ENCODE data around the gene PDSS2. TPM values are rescaled to one million over a fixed set of nuclear protein-coding genes. Genes with fewer than 3 reads are reported as not detected.

PDSS2 gene
- total and polyA plus RNA-seq, 11 donors: 7.2 to 24.4 (median 14.4) TPM

GRCh38 chr6:107114926-107115694 is 344.3 kb downstream of the PDSS2 start, which contains the start of gene BEND3:
Gene BEND3 (minus strand): TSS chr6:107115515. CDS start chr6:107099285, 16,230 bp downstream.
- DNase-seq: peak in 3 of 5 donors; percentile 39 to 71 (median 60)
- no peaks in the 10 kb centered on the region for H3K9me3 ChIP-seq
- TF ChIP-seq, protein P1, sequence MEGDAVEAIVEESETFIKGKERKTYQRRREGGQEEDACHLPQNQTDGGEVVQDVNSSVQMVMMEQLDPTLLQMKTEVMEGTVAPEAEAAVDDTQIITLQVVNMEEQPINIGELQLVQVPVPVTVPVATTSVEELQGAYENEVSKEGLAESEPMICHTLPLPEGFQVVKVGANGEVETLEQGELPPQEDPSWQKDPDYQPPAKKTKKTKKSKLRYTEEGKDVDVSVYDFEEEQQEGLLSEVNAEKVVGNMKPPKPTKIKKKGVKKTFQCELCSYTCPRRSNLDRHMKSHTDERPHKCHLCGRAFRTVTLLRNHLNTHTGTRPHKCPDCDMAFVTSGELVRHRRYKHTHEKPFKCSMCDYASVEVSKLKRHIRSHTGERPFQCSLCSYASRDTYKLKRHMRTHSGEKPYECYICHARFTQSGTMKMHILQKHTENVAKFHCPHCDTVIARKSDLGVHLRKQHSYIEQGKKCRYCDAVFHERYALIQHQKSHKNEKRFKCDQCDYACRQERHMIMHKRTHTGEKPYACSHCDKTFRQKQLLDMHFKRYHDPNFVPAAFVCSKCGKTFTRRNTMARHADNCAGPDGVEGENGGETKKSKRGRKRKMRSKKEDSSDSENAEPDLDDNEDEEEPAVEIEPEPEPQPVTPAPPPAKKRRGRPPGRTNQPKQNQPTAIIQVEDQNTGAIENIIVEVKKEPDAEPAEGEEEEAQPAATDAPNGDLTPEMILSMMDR (IDR thresholded peaks at IDR 0.05): no peak
- no peak for TF ChIP-seq POLR2A (IDR thresholded peaks at IDR 0.05)
- H3K27ac ChIP-seq: peak within 1 kb of the TSS in 11 of 12 donors; percentile 47 to 84 (median 59)
- intact Hi-C loops (cut with DNase I): loop anchor here (2.0 to 10.0 kb wide), 4 partner anchors 86 to 340 kb away; partner anchors contain the start of genes MTRES1 (in 9 of the 10) and PDSS2 (in 2 of the 10)
- no peaks in the 10 kb centered on the region for H3K36me3 ChIP-seq
- H3K4me3 ChIP-seq: peak within 1 kb of the TSS; percentile 48 to 95 (median 68)
- WGBS, 4 donors: 0 to 2% (median 0%) methylated on average over 11 to 109 of the region's 109 CpGs
- peak in 2 of 4 donors; percentile 12 to 17 for ATAC-seq
- peaks cover 0 to 25% (median 16%) of the 10 kb centered on the region in 12 donors for H3K4me1 ChIP-seq
- peaks cover 0 to 6% (median 0%) of the 10 kb centered on the region in 9 donors for H3K27me3 ChIP-seq

GRCh38 chr6:107114213-107114925 is 345.0 kb downstream of the PDSS2 start:
- intact Hi-C loops (cut with DNase I): loop anchor here (2.0 to 10.0 kb wide), 4 partner anchors 86 to 340 kb away; partner anchors contain the start of genes MTRES1 (in 9 of the 10) and PDSS2 (in 2 of the 10)
- DNase-seq (peak; percentile 87 to 95 (median 88)), ATAC-seq (peak; percentile 79 to 97 (median 94))
- Histone ChIP-seq H3K9me3 (no peaks in the 10 kb centered on the region), H3K4me3 (peak overlapping the region; percentile 37 to 95 (median 68)), H3K4me1 (peaks cover 0 to 25% (median 16%) of the 10 kb centered on the region in 12 donors), H3K36me3 (no peaks in the 10 kb centered on the region), H3K27me3 (peaks cover 0 to 6% (median 0%) of the 10 kb centered on the region in 9 donors), H3K27ac (peak overlapping the region in 11 of 12 donors; percentile 13 to 84 (median 59))
- 0 to 1% (median 1%) methylated on average over 23 to 116 of the region's 116 CpGs for WGBS, 4 donors
- no peak for TF ChIP-seq POLR2A (IDR thresholded peaks at IDR 0.05)
- TF ChIP-seq, protein P1 (IDR thresholded peaks at IDR 0.05): peak; percentile 64 to 99 (median 95)

DNA sequence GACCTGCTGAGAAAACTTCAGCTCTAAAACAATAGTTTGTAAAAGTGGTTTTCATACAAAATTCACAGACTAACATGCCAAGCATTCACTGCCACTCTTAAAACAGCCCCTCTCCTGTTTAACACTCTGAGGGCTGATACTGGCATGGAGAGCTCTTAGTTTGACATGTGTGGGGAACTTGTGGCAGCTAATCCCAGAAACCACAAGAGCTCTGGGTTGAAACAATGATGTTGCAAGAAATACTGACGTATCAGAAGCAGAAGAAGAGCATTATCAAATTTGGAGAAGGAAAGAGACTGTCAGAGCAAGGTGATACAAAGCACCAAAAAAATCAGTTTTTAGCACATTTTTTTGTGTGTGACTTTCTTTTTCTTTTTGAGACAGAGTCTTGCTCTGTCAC is 349.2 kb downstream of the PDSS2 start:
- Histone ChIP-seq H3K4me1 (peaks cover 0 to 11% (median 7%) of the 10 kb centered on the region in 12 donors), H3K27me3 (no peaks in the 10 kb centered on the region), H3K9me3 (no peaks in the 10 kb centered on the region), H3K36me3 (no peaks in the 10 kb centered on the region), H3K4me3 (no peak overlapping the region), H3K27ac (no peak overlapping the region)
- intact Hi-C loops (cut with DNase I): loop anchor here in 7 of 10 donors (5.0 to 10.0 kb wide), 3 partner anchors 83 to 345 kb away; partner anchors contain the start of genes MTRES1 (in 5 of the 7) and PDSS2 (in 2 of the 7)
- DNase-seq: no peak
- TF ChIP-seq, protein P1 (IDR thresholded peaks at IDR 0.05): no peak
- no peak for TF ChIP-seq POLR2A (IDR thresholded peaks at IDR 0.05)
- whole genome bisulfite sequencing, 4 donors: 83 to 95% (median 91%) methylated on average over 1 of the region's 1 CpG
- no peak for ATAC-seq

Measured in heart left ventricle (tissue), 16 donors.